GM10266 (cell line): Measurements from ENCODE around the gene CHEK2.

Experiments
- DNase-seq: peaks from one replicate; pipeline ENCODE4 v3.0.0; 2012; ENCODE audit errors: extremely low spot score
- TF ChIP-seq, protein P1 (sequence below): IDR thresholded peaks from 2 replicates; pipeline ENCODE4 v1.5.1; 2012; ENCODE audit warnings: mild to moderate bottlenecking, low read depth; ENCODE audit not compliant: control insufficient read depth, insufficient read depth; ENCODE audit errors: missing control alignments

The CHEK2 gene

DNA sequence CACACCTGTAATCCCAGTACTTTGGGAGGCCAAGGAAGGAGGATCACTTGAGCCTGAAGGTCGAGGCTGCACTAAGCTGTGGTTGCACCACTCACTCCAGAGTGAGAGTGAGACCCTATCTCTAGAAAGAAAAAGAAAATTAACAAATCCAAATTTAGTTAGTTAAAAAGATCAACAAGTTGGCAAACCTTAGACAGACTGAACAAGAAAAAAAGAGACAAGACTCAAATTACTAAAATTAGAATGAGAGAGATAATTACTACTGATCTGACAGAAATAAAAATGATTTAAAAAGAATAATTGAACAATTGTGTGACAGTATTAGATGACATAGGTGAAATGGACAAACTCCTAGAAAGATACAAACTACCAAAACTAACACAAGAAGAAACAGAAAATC lies 13.6 kb downstream of the CHEK2 start:
- DNase-seq: no peak
- TF ChIP-seq, protein P1, sequence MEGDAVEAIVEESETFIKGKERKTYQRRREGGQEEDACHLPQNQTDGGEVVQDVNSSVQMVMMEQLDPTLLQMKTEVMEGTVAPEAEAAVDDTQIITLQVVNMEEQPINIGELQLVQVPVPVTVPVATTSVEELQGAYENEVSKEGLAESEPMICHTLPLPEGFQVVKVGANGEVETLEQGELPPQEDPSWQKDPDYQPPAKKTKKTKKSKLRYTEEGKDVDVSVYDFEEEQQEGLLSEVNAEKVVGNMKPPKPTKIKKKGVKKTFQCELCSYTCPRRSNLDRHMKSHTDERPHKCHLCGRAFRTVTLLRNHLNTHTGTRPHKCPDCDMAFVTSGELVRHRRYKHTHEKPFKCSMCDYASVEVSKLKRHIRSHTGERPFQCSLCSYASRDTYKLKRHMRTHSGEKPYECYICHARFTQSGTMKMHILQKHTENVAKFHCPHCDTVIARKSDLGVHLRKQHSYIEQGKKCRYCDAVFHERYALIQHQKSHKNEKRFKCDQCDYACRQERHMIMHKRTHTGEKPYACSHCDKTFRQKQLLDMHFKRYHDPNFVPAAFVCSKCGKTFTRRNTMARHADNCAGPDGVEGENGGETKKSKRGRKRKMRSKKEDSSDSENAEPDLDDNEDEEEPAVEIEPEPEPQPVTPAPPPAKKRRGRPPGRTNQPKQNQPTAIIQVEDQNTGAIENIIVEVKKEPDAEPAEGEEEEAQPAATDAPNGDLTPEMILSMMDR: no peak

DNA sequence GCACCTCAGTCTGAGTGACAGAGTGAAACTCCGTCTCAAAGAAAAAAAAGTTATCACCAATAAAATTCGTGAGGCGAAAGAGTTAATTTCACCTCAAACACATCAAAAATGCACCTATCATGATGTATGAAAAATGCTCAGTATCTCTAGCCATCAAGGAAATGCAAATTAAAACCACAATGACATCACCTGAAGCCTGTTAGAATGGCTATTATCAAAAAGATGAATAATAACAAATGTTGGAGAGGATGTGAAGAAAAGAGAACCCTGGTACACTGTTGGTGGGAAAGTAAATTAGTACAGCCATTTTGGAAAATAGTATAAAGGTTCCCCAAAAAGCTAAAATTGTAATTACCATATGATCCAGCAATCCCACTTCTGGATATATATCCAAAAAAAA lies 23.6 kb downstream of the CHEK2 start:
- DNase-seq: no peak
- TF ChIP-seq, protein P1: no peak

DNA sequence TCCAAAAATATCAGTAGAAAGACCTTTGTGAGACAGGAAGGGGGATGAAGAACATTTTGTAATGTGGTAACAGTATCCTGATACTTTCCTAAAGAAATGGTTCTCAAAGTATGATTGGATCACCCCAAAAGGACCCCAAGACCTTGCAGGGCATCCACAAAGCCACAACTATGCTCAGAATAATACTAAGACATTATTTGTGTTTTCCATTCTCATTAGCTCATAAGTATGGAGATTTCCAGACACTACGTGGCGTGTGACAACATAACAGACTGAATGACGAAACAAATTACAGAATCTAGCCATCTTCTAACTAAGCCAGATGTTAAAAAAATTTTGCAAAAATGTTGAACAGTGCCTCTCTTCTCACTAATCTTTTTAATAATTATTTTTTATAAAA lies 24.9 kb downstream of the CHEK2 start:
- TF ChIP-seq, protein P1: no peak

DNA sequence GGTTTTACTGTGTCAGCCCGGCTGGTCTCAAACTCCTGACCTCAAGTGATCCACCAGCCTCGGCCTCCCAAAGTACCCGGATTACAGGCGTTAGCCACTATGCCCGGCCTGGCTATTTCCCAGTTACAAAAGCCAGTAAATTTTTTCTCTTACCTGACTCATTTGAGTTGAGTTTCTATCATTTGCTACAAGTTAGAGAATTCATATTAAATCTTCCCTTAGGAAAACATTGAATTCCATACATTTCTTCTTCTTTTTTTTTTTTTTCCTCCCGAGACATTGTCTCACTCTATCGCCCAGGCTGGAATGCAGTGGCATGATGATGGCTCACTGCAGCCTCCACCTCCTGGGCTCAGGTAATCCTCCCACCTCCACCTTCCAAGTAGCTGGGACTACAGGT lies 26.0 kb downstream of the CHEK2 start:
- DNase-seq: no peak
- TF ChIP-seq, protein P1: no peak

More for the DNA sequence above, 24.9 kb downstream of the CHEK2 start:
- no peak for DNase-seq

DNA sequence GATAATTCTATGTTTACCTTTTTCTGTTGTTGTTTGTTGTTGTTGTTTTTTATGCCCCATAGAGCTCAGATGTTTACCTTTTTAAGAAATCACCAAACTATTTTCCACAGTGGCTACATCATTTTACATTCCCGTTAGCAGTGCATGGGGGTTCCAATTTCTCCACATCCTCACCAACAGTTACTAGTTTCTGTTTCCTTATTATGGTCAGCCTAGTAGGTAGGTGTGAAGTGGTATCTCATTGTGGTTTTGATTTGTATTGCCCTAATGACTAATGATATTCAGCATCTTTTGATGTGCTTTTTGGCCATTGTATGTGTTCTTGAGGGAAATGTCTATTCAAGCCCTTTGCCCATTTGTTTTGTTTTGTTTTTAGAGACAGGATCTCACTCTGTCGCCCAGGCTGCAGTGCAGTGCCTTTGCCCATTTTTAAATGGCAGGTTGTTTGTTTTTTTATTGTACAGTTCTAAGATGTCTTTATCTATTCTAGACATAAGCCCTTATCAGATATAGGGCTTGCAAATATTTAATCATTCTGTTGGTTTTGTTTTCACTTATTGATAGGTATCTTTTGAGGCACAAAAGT lies 27.5 kb downstream of the CHEK2 start:
- TF ChIP-seq, protein P1: no peak
- DNase-seq: no peak

DNA sequence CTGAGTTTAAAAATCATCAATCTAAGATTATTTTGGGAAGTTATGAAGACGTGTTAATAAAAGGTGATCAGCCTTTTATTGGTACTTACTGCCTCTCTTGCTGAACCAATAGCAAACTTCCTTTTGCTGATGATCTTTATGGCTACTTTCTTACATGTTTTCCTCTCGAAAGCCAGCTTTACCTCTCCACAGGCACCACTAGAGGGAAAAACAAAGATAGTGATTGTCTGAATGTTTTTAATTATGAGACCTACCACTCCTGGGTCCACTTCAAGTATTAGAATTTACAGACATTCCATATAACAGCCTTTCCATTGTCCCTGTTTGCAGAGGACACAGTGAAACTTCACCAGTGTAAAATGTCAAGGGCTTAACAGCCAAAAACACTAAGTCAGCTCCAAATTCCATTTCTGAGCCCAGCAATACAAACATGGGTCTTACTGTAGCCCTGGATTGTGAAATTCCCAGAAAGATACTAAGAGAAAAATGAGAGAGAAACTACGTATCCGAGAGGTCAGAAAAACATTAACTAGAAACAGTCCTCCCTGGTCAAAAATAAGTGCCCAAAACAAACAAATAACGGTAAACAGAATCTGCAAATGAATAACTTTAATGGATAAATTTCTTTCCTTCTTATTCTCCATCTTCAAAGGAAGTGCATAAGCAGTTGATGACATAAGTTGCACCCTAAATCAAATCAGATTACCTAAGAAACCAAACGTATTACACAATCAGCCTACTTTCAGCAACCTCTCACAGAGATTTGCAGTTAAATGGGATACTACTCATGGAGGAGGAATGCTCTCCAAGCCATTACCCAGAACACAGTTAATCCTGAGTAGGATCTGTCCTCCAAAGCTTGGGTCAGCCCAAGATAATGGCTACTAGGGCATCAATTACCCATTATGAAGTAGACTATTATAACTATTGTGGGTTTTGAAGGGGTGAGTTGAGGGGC lies 29.5 kb downstream of the CHEK2 start:
- no peak for DNase-seq

More for the DNA sequence above, 29.5 kb downstream of the CHEK2 start:
- TF ChIP-seq, protein P1: no peak
